Smooth muscle cell (in vitro differentiated cells): ENCODE results near the gene CELF2. TPM values are rescaled to one million over a fixed set of nuclear protein-coding genes. Genes with fewer than 3 reads are reported as not detected.

ENCODE experiments used
- DNase-seq: peaks from one replicate; lab custom pipeline; 2025; ENCODE audit not compliant: unreplicated experiment; lab: John Stamatoyannopoulos, UW
- H2AFZ ChIP-seq: fragments of 200-600 bp; sonication (generic); 2 replicates; pipeline ENCODE4 v1.6.0; 2016; ENCODE audit warnings: antibody characterized with exemption, low read depth, mild to moderate bottlenecking
- H3F3A ChIP-seq: fragments of 200-600 bp; sonication (generic); 2 replicates; pipeline ENCODE4 v1.6.0; 2017; ENCODE audit warnings: antibody characterized with exemption, low read depth
- H3K27ac ChIP-seq: fragments of 200-600 bp; sonication (generic); 2 replicates; pipeline ENCODE4 v1.5.1; 2016; ENCODE audit warnings: low read depth, mild to moderate bottlenecking
- H3K27me3 ChIP-seq: fragments of 200-600 bp; sonication (generic); 2 replicates; pipeline ENCODE4 v1.6.1; 2016; ENCODE audit warnings: low read depth, mild to moderate bottlenecking
- H3K36me3 ChIP-seq: fragments of 200-600 bp; sonication (generic); 2 replicates; pipeline ENCODE4 v1.5.1; 2016; ENCODE audit warnings: low read depth
- H3K4me1 ChIP-seq: fragments of 200-600 bp; sonication (generic); 2 replicates; pipeline ENCODE4 v1.5.1; 2016; ENCODE audit warnings: low read depth
- H3K4me2 ChIP-seq: fragments of 200-600 bp; sonication (generic); 2 replicates; pipeline ENCODE4 v1.6.0; 2016; ENCODE audit warnings: mild to moderate bottlenecking
- H3K4me3 ChIP-seq: fragments of 200-600 bp; sonication (generic); 2 replicates; pipeline ENCODE4 v1.5.1; 2016; ENCODE audit warnings: mild to moderate bottlenecking
- H3K79me2 ChIP-seq: fragments of 200-600 bp; sonication (generic); 2 replicates; pipeline ENCODE4 v1.6.0; 2016; ENCODE audit warnings: low read depth, mild to moderate bottlenecking
- H3K9ac ChIP-seq: fragments of 200-600 bp; sonication (generic); 2 replicates; pipeline ENCODE4 v1.6.0; 2016; ENCODE audit warnings: low read depth
- H3K9me3 ChIP-seq: fragments of 200-600 bp; sonication (generic); replicated peaks from 2 replicates; pipeline ENCODE4 v1.5.1; 2016; ENCODE audit warnings: low read depth
- H4K20me1 ChIP-seq: fragments of 200-600 bp; sonication (generic); 2 replicates; pipeline ENCODE4 v1.6.0; 2016; ENCODE audit warnings: low read depth
- WGBS: methylation state at CpG from one replicate; pipeline ENCODE4 v1.1.7; 2016; ENCODE audit warnings: low lambda C conversion rate; 5-methylcytosine and 5-hydroxymethylcytosine counted together
- polyA plus RNA-seq: library from polyadenylated mRNA; unstranded; fragments of >200 nt; fragmentation: Nextera tagmentation; extraction: Ambion mirVana; gene quantifications from 2 replicates; pipeline ENCODE4 v1.2.1, GENCODE V29; 2016
- total RNA-seq: library from RNA; depleted of rRNA; stranded (reverse); fragments of >200 nt; gene quantifications from 2 replicates; pipeline ENCODE4 v1.2.3, GENCODE V29; 2014
- TF ChIP-seq, protein P1 (sequence below): fragments of 200-600 bp; sonication (generic); IDR thresholded peaks from 2 replicates; pipeline ENCODE4 v1.5.1; 2017; ENCODE audit warnings: borderline replicate concordance, mild to moderate bottlenecking, antibody characterized with exemption; ENCODE audit not compliant: insufficient read depth, poor library complexity, severe bottlenecking

Gene CELF2
- total and polyA plus RNA-seq, 2 experiments from 2014 or later = 3.0 to 4.7 TPM

GRCh38 chr10:11284291-11285085, 266.8 kb downstream of the CELF2 start:
- Histone ChIP-seq H3K27me3 (no peaks in the 10 kb centered on the region), H3K9me3 (no peaks in the 10 kb centered on the region), H3K36me3 (no peaks in the 10 kb centered on the region), H3F3A (no peaks in the 10 kb centered on the region), H4K20me1 (no peaks in the 10 kb centered on the region), H3K4me3 (no peak overlapping the region), H2AFZ (no peak overlapping the region), H3K9ac (no peak overlapping the region), H3K79me2 (no peaks in the 10 kb centered on the region), H3K4me2 (no peak overlapping the region), H3K4me1 (no peaks in the 10 kb centered on the region), H3K27ac (no peak overlapping the region)
- DNase-seq = no peak
- 98% methylated on average over 5 of the region's 7 CpGs for WGBS
- TF ChIP-seq, protein P1, sequence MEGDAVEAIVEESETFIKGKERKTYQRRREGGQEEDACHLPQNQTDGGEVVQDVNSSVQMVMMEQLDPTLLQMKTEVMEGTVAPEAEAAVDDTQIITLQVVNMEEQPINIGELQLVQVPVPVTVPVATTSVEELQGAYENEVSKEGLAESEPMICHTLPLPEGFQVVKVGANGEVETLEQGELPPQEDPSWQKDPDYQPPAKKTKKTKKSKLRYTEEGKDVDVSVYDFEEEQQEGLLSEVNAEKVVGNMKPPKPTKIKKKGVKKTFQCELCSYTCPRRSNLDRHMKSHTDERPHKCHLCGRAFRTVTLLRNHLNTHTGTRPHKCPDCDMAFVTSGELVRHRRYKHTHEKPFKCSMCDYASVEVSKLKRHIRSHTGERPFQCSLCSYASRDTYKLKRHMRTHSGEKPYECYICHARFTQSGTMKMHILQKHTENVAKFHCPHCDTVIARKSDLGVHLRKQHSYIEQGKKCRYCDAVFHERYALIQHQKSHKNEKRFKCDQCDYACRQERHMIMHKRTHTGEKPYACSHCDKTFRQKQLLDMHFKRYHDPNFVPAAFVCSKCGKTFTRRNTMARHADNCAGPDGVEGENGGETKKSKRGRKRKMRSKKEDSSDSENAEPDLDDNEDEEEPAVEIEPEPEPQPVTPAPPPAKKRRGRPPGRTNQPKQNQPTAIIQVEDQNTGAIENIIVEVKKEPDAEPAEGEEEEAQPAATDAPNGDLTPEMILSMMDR = no peak

DNA sequence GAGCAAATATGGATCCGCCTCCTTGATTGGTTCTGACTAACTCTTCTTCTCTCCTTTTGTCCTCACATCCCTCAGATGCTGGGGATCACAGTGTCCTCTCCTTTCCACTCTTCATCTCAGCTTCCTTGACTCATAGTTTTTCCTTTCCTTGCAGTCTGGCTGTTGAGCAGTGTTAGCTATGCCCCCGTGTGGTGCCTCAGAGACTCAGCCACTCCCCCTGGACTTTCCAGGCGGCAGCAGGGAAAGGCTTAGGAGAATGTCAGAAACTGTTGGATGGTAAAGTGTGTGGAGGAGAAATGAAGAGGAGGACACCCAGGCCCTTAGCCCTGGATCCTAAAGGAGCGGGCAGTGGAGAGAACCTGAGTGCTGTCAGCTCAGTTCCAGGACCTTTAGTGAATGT, 267.5 kb downstream of the CELF2 start:
- 69% methylated on average over 4 of the region's 4 CpGs for WGBS
- no peak overlapping the region for H3K4me3 ChIP-seq
- no peaks in the 10 kb centered on the region for H4K20me1 ChIP-seq
- H3K79me2 ChIP-seq = no peaks in the 10 kb centered on the region
- TF ChIP-seq, protein P1 = peak; percentile 21
- no peak overlapping the region for H3K4me2 ChIP-seq
- H3K9me3 ChIP-seq = no peaks in the 10 kb centered on the region
- H3K4me1 ChIP-seq = no peaks in the 10 kb centered on the region
- DNase-seq = no peak
- peak overlapping the region; percentile 30 for H2AFZ ChIP-seq
- no peaks in the 10 kb centered on the region for H3K36me3 ChIP-seq
- H3K27ac ChIP-seq = no peak overlapping the region
- no peak overlapping the region for H3K9ac ChIP-seq
- no peaks in the 10 kb centered on the region for H3F3A ChIP-seq
- H3K27me3 ChIP-seq = no peaks in the 10 kb centered on the region

GRCh38 chr10:11286261-11286852, 268.7 kb downstream of the CELF2 start:
- H3K9ac ChIP-seq = no peak overlapping the region
- no peaks in the 10 kb centered on the region for H3F3A ChIP-seq
- no peaks in the 10 kb centered on the region for H3K79me2 ChIP-seq
- no peaks in the 10 kb centered on the region for H4K20me1 ChIP-seq
- H3K4me2 ChIP-seq = no peak overlapping the region
- H3K9me3 ChIP-seq = no peaks in the 10 kb centered on the region
- H3K27ac ChIP-seq = no peak overlapping the region
- WGBS = 93% methylated on average over 7 of the region's 7 CpGs
- DNase-seq = no peak
- H3K4me3 ChIP-seq = no peak overlapping the region
- no peaks in the 10 kb centered on the region for H3K27me3 ChIP-seq
- H3K36me3 ChIP-seq = no peaks in the 10 kb centered on the region
- no peaks in the 10 kb centered on the region for H3K4me1 ChIP-seq
- no peak overlapping the region for H2AFZ ChIP-seq
- TF ChIP-seq, protein P1 = no peak

GRCh38 chr10:11288302-11288701, 270.6 kb downstream of the CELF2 start:
- Histone ChIP-seq H2AFZ (no peak overlapping the region), H3K4me3 (no peak overlapping the region), H3K4me2 (no peak overlapping the region), H3K9ac (no peak overlapping the region), H3K27me3 (no peaks in the 10 kb centered on the region), H3K79me2 (no peaks in the 10 kb centered on the region), H3K4me1 (no peaks in the 10 kb centered on the region), H3K9me3 (no peaks in the 10 kb centered on the region), H4K20me1 (no peaks in the 10 kb centered on the region), H3K36me3 (no peaks in the 10 kb centered on the region), H3F3A (no peaks in the 10 kb centered on the region), H3K27ac (no peak overlapping the region)
- 91% methylated on average over 13 of the region's 13 CpGs for WGBS
- DNase-seq = no peak
- TF ChIP-seq, protein P1 = no peak
